ENCODE measurements around the gene HSBP1.

HSBP1 gene

DNA sequence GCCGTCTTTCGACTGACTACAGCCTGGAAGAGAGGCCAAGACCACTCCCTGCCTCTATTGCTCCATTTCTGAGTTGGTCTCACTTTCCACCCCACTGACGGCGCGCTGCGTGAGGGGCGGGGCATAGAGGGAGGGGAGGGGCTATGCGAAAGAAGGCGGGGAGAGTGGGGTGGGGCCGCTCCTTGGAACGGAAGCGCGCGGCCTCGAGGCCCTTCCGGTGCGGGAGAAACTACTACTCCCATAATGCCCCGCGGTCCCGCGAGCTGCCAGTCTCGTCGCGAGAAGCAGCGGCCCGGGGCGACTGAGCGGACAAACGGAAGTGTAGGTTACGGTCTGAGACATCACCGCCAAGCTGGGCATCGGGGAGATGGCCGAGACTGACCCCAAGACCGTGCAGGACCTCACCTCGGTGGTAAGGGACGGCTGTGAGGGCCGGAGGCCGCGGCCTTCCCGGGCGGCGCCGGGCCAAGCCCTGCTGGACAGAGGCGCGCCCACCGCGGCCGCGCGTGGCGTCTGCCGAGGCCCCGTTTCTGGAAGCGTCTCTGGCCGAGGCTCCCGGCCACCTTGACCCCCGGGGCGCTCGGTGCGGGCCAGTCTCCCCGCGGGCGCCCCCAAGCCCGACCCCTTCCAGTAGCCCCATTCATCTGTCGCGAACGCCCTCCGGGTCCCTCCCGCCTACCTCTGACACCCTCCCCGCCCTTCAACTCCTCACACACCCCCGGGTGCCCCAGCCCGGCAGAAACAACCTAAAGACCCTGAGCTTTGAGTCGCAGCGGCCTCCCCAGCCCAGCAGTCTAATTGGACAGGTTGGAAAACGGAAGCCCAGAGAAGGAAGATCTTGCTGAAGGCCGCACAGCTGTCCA, at the start of gene HSBP1:
Gene HSBP1, plus strand, starts transcription at position 269 of the 863 bp plus-strand sequence. Its CDS starts 99 bp downstream, at position 368.
- DNase-seq = peak; percentile 63

DNA sequence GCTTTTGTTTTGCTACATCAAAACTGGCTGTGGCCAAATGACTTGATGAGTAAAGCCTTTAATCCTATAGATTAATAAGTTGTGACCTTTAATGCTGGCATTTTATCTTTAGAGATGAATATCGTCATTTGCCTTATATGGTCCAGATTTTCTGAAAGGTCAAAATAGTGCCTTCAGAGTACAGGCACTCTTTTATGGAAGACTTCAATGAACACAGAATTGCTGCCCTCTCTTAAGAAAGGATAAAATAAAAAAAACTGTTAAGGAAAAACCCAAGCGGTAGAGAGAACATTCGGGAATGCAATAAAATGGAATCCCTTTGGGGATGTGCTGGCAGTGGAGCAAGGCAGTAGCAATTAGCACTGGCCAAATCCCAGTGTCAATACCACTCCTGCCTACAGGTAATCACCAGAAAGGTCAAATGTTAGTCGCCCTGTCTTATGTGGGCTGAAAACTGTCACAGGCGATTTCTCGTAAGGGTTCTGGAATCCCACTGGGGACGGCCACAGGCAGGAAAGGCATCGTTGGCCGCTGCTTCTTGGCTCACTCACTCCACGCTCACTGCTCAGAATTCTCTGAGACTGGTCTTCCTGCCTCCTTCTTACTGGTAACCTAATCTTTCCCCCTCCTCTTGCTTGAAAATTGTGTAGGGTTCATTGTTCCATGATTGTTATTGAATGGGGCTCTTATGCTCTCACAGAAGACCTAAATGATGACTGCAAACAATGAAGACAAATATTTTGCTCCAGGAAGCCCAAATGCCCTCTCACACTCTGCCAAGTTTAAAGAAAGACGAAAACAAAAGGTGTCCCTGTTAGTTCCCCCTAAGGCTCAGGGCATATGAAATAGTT, 45.4 kb upstream of the HSBP1 start:
- peak; percentile 15 for DNase-seq

DNA sequence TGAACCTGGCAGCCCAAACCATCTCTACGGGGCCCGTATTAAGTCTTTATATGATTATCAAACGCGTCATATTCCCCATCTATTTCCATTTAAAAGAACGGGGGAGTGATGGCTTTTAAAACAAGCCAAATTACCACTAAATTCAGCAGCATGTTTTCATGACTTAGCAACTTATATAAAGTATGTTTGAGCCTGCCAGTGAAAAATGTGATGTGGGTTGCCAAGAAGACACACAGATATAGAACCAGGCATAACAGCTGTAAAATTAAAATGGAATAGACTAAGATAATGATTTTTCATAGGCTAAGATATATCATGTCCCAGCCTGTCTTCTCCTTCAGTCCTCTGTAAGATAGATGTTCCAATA, 44.8 kb upstream of the HSBP1 start:
- DNase-seq = no peak

DNA sequence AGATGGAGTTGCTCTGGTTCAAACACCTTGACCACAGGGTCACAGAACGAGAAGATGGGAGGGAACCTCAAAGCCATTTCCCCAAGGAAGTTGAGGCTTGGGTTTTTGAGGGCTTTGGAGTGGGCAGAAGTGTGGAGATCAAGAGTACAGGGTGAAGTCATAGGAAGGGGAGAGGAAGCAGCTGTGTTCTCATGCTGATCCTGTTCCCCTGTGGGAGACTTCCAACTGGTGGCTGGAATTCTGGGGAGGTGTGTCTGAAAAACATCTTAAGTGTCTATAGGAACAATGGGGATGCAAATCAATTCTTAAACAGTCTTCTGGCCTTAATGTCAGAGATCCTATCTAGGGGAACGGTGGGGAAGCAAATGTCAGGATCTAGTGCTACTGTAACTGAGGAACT, 38.8 kb upstream of the HSBP1 start:
- DNase-seq = no peak

DNA sequence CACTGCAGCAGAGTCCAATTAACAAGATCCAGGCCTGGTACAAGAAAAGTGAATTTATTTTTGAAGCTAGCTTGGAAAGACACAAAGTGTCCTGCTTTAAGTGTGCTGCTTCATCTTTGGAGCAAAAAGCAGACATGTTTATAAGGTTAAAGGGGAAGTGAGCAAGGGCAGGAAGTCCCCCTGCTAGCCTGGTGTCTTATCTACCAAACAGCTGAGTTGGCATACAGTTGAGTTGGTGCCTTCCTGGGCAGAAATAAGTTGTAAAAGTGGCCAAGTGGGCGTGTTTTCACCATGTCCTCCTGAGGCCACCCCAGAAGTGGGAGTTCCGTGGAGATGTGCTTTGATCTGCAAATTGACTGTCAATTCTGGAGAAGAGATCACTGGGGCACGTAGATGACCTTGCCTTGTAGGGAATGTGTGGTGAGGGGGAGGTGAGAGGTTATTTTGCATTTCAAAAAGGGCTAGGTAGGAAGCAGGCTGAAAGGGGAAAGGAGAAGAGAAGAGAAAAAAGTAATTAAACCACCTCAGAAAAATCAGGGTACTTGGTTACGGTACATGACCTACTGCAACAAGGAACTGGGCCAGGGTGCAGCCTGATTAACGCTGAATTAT, 38.3 kb upstream of the HSBP1 start:
- no peak for DNase-seq

DNA sequence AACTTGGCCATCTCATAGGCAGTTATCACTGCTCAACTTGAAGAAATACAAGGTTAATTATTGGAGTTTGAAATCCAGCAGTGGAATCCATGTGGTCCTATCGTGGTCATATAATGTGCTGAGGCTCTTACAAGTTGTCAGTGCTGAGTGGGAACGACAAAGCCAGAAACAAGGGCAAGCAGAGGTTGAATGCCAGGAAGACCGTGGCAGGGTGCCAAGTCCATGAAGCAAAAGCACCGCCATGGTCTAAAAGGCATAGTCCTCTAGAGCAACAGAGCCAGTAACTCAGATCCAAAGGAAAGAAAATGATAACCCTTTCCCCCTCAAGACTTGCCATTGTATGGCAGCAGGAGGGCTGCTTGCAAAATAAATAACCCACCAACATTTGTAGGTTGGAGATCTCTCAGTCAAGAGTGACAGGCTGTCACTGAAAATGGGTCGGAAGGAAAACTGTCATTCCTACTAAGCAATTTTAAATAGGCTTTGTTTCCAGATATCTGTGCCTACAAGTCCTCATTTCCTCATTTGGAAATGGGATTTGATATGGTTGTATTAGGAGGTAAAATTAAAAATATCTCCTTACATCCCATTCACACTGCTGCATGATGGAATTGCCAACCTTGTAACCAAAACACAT, 36.4 kb upstream of the HSBP1 start:
- DNase-seq = peak; percentile 55

DNA sequence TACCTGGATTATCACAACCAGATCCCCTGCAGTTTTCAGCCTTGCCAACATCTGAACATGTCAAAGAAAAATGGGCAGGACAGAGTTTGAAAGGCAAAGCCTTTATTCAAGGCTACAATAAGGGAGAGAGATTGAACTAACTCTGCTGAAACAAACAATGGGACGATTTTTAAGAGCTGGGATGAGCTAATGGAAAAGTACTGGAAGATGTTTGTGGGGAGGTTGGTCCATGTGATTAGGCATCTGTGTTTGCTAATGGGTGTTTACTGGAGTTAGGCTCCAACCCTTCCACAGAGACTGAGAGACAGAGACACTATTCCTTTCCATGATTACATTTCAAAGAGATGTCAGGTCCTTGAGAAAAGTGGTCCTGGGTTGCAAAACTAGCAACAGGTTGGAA, 35.0 kb upstream of the HSBP1 start:
- peak; percentile 29 for DNase-seq

DNA sequence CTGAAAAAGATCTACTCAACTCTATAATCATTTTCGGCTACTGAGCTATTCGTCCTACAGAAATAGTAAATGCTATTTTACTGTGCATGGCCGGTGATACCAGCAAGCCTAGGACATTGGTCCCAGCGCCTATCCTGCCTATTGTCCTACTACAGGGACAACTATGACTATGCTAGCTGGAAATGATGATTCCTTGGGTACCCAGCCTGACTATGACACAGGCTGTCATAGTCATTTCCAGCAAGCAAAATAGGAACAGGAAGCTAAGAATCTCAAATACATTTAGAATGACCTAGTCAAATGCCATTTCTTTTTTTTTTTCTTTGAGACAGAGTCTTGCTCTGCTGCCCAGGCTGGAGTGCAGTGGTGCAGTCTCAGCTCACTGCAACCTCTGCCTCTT, 33.7 kb upstream of the HSBP1 start:
- no peak for DNase-seq

DNA sequence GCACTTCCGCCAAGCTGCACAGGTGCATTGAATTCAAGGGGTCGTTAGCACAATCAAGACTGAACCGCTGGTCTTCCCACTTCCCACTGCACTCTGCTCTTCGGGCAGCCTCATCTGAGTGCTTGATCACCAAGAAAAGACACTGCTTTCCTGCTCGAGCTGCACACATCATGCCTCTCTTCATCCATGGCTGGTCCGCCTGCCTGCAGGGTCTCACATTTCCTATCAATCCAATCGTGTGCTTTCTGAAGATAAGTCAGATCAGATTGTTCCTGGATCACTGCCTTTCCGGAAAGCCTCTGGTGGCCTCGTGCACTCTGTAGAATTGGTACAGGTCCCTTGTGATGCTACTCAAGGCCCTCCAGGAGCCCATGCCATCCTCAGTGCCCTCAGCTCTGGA, 30.8 kb upstream of the HSBP1 start:
- no peak for DNase-seq

DNA sequence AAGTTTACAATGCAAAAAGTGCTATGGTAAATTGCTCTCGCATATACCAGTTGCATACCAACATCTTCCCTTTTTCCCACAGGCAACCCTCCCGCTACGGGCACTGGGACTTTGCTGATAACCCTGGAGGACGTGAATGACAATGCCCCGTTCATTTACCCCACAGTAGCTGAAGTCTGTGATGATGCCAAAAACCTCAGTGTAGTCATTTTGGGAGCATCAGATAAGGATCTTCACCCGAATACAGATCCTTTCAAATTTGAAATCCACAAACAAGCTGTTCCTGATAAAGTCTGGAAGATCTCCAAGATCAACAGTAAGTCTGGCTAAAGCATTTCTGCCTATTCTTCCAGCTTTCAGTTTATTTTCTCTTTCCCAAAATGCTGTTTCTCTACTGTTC, 27.9 kb upstream of the HSBP1 start:
- DNase-seq = no peak

DNA sequence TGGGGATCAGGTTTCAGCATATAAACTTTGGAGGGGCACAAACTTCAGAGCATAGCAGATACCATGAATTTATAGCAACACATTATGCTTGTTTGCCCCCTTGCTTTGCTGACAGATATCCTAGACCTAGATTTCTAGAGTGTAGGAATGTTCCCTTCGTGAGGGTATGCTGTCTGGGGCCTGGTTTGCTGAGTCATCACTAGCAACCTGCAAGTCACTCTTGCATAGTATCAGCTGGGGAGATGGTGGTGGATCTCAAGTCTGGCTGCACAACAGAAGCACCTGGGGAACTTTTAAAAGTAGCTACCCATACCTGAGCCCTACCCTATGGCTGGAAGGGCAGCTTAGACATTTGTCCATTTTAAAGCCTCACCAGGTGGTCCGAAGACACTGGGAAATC, 22.3 kb upstream of the HSBP1 start:
- DNase-seq = no peak

DNA sequence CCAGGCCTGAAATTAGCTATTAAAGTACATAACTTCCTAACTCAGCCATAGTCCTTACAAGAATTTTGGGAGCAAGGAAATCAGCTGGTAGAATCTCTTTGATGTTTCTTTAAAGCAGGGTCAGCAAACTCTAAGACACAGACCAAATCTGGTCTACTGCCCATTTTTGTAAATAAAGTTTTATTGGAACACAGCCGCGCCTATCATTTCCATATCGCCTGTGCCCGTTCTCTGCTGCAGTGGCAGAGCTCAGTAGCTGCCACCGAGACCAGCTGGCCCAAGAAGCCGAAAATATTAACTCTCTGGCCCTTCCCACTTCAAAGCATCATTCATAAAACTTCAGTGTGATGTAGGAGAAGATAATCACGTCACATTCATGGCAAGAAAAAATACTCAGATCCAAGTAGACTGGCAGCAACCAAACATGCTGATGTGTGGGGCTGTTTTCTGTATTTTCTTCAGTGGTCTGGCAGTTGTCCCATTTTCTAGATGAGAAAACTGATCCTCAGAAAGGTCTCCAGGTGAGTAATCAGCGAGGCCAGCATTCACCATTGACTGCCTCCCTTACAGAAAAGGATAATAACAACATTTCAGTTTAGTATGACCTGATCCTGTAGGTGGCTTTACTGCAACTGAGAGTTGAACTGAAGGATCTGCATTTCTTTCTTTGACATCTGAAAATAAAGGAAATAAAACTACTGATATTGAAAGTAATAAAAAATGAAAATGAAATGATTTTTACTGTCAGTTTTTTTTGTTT, 18.0 kb upstream of the HSBP1 start:
- DNase-seq = no peak

DNA sequence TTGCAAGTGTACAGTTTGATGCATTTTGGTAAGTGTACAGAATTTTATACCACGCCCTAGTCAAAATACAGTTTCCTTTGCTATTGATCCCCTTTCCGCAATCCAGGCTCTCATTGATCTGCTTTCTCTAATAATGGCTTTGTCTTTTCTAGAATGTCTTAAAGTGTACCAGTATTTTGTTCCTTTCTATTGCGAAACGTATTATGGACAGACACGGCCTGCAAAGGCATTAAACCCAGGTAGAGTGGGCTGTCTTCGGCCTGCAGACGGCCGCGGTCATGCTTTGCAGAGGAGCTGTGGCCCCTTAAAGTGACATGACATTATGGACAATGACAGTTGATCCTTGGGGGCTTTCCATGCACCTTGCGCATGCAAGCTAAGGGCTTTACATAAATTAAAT, 15.9 kb upstream of the HSBP1 start:
- no peak for DNase-seq

DNA sequence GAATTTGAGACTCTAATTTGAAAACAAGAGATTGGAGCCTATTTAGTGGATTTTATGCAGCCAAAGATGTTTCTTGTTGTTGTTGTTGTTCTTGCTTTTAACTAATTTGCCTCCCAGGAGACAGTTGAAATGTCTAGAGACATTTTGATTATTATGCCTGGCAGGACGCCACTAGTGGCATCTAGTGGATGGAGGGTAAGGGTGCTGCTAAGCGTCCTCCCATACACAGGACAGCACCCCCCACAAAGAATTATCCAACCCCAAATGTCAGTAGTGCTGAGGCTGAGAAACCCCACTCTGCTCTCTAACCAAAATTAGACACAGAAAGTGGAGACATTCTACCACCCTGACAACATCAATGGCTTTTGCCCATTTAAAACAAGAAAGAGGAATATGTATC, 15.4 kb upstream of the HSBP1 start:
- DNase-seq = no peak

DNA sequence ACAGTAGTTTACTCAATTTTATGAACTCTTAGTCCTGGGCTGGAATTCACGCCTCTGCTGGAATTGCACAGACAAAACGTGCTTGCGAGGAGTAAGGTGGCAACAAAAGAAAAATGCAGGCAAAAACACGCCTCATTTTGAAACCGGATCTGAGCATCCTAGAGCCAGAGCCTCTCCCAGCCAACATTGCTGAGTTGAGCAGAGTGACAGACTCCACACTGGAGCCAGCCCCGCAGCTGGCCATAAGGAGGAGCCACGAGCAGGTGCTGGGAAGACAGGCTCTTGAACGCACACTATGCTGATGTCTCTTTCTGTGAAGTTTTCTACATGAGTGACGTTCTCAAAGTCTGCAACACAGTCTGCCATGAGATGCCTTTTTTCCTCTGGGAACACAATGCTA, 14.6 kb upstream of the HSBP1 start:
- DNase-seq = peak; percentile 65

DNA sequence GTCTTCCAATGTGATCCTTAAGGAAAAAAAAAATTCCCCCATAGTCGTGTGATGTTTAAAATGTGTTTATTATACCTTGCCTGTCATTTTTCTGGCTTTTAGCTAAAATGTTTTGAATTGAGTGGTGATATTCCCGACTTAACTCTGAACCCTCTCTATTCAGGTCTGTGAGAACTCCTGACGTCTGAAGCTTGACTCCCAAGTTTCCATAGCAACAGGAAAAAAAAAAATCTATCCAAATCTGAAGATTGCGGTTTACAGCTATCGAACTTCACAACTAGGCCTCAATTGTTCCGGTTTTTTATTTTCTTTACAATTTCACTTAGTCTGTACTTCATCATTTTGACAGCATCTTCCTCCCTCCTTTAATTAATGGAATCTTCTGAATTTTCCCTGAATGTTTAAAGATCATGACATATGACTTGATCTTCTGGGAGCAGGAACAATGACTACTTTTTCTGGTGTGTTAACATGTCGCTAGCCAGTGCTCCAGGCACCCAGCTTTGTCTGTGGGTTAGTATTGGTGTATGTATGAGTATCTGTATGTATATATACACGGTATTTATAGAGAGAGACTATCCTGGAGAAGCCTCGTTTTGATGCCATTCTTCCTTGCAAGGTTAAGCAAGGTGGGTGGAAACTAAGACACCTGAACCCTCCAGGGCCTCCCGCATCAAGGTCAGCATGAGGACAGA, 12.8 kb upstream of the HSBP1 start:
- no peak for DNase-seq

DNA sequence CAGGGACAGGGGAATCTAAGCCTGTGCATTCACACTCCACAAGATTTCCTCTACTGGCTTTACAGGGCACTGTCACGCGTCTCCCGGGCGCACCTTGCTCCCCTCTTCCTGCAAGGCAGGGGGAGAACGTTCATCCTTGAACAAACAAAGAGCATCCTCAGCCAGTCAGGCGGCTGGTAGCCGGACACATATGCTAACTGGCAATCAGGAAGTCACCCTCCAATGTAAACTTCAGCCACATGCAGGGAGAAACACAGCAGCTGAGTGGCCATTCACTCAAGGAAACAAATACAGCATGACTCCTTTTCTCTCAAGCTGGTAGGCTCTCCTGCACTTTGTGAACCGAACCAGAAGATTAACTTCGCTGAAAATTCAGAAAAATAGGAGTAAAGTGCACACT, 10.8 kb upstream of the HSBP1 start:
- peak; percentile 47 for DNase-seq

DNA sequence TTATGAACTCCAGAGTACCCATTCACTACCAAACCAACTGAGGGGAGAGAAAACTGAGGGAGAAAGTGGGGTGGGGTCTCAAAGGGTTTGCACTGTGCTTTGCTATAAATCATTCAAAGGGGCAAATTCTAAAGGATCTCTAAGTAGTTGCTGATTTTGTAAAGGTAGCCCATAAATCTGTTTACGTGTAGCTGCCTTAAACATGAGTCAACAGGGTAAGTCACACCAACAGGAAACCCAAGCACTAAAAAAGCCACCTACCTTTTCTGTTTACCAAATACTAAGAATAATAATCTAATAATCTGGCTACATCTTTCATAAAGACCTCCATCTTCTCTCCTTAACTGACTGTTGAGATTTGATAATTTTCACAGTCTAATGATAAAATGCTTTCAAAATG, 8.4 kb upstream of the HSBP1 start:
- DNase-seq = no peak

DNA sequence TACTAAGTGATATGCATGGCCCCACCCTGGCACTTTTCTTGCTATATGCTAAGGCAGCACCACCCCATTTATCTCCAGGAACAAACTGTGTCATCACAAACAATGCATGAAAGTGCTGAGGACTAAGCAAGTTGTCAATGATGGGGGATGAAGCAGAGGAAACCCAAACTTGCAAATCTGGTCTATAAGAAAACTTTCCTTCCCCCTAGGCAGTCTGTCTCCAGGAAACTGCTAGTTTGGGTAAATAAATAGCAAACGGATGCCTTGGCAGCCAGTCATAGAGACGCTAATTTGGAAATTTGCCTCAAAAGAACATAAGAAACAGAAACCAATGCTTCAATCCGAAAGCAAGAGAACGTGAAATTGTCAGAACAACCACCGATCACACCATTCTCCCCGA, 5.6 kb upstream of the HSBP1 start:
- no peak for DNase-seq

DNA sequence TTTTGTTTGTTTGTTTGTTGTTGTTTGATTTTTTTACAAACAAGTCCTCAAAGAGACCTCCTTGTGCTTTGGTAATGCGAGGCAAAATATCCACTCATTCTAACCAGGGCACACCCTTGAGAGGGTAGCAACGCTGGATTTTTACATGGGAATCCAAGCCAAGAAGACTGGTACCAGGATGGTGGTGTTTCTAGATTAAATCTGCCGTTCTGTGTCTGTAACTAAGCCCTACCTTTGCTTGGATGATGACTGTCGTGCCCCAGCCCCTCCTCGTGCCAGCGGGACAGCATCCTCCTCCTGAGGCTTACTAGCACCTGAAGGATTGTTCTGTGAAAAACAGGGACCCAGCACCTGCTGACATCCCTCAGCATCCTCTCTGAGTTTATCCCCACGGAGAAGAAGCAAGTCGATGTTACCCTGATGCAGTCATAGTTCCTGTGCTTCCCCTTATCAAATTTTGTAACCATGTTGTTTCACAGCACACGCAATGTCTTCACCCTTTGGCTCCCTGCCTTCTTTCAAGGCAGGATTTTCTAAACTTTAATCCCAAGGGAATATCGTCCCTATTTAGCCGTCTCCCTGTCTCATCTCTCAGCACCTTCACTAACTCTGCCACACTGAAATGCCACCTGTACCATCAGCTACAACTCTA, 5.1 kb upstream of the HSBP1 start:
- no peak for DNase-seq

DNA sequence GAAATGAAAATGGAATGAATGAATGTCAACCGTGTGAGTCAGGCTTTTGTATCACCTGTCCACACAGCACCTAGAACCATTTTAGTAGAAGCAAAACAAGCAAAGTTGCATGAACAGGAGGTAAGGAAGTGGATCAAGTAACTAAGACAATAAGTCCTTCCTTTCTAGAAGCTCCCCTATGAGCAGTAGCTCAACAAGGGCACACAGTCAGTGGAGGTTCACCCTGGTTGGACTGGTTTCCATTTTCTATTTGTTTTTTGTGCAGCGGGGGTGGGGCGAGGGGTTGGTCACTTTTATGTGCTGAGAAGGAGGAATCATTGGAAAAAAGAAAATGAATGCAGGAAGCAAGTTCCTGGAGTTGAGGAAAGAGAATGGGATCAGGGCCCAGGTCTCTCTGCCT, 4.0 kb upstream of the HSBP1 start:
- no peak for DNase-seq
